GM19025 (cell line): Measurements from ENCODE around the gene IMPA2.
"Not testable (repeated sequence)": the region's sequence is repeated elsewhere in the genome, so short reads cannot be mapped to it uniquely, and the experiment has no call there.

Source experiments
- ATAC-seq: cut with Tn5 transposase; IDR thresholded peaks from one replicate; pipeline ENCODE4 v1.9.1; 2021; ENCODE audit warnings: mild to moderate bottlenecking, low read depth, moderate library complexity; ENCODE audit not compliant: unreplicated experiment

The IMPA2 gene

GRCh38 chr18:12021596-12021995 lies 40.3 kb downstream of the IMPA2 start:
- no peak for ATAC-seq

GRCh38 chr18:12023375-12023774 lies 42.1 kb downstream of the IMPA2 start:
- no peak for ATAC-seq

GRCh38 chr18:12026562-12026961 lies 45.3 kb downstream of the IMPA2 start:
- no peak for ATAC-seq

DNA sequence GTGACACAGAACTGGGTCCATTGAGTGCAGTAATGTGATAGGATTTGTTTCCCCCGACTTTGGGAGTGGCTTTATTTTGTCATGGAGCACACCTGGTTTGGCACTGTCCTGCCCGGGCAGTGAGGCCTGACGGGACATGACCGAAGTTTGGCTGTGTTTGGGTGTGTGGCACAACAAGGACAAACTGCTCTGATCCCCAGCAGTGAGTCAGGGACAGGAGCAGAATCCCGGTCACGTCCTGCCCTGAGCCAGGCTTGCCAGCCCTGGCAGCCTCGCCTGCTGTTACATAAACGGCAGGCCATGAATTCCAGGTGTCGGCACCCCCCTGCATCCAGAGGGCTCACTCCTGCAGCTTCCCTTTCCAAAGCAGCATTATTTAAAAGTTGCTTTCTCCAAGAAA lies 45.7 kb downstream of the IMPA2 start:
- no peak for ATAC-seq

- ATAC-seq: no peak
These were observed 46.2 kb downstream of the IMPA2 start for GRCh38 chr18:12027480-12027879.

DNA sequence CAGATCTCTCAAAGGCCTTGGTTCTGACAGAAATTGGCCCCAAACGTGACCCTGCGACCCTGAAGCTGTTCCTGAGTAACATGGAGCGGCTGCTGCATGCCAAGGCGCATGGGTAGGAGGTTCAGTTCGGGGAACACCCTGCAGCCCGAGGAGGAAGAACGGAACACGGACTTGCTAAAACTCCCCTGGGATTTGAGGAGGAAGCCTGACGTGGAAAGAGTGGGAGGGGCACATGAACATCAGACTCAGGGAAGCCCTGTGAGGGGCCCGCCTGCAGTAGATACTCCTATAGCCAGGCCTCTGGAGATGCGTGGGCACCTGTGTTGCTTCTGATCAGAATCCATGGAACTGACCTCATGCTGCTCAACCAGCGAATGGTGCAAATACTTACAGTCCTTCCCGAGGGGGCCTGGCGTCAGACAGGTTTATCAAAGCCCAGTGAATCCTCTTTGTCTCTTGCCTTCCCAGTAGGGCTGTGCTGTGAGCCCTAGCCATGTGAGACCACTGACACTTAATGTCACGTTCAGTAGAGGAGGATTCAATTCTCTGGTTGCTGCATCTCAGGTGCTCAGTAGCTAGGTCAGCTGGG lies 46.8 kb downstream of the IMPA2 start:
- ATAC-seq: no peak

DNA sequence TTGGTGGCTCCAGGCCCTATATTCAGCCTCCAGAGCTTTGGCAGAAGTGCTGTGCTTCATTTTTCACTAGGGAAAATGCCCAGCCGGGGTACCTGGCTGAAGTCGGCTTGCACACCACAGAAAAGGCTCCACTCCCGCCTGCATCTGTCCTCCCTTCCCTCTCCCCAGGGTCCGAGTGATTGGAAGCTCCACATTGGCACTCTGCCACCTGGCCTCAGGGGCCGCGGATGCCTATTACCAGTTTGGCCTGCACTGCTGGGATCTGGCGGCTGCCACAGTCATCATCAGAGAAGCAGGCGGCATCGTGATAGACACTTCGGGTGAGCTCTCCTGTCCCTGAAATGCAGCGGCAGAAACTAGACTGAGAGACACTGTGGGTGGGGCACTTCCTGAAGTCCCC lies 47.4 kb downstream of the IMPA2 start:
- no peak for ATAC-seq

GRCh38 chr18:12029786-12030584 lies 48.7 kb downstream of the IMPA2 start:
- ATAC-seq: no peak

DNA sequence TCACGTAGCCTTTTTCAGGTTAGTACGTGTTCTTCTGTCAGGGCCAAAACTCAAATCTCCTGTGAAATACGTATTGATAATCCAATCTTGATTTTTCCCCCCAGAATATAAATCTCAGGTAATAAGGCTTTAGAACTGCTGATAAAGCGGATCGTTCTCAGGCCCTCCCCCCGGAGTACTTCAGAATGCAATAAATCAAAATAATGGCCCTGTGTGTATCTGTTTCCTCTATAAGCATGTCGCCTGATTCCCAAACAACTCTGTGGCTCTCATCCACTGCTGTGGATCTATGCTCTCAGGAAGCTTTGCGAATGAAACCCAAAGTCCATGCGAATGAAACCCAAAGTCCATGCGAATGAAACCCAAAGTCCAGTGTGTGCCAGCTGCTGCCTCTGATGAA lies 49.4 kb downstream of the IMPA2 start:
- ATAC-seq: no peak

DNA sequence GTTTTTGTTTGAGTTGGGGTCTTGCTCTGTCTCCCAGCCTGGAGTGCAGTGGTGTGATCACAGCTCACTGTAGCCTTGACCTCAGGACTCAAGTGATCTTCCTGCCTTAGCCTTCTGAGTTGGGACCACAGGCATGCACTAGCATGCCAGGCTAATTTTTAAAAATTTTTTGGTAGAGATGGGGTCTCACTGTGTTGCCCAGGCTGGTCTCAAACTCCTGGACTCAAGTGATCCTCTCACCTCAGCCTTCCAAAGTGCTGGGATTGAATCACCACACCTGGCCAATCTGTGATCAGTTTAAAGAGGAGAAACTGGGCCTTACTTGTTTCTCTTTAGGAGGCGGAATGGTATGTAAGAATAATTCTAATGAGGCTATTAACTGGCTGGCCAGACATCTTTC lies 49.9 kb downstream of the IMPA2 start:
- no peak for ATAC-seq

GRCh38 chr18:12031846-12032245 lies 50.5 kb downstream of the IMPA2 start:
- no peak for ATAC-seq

DNA sequence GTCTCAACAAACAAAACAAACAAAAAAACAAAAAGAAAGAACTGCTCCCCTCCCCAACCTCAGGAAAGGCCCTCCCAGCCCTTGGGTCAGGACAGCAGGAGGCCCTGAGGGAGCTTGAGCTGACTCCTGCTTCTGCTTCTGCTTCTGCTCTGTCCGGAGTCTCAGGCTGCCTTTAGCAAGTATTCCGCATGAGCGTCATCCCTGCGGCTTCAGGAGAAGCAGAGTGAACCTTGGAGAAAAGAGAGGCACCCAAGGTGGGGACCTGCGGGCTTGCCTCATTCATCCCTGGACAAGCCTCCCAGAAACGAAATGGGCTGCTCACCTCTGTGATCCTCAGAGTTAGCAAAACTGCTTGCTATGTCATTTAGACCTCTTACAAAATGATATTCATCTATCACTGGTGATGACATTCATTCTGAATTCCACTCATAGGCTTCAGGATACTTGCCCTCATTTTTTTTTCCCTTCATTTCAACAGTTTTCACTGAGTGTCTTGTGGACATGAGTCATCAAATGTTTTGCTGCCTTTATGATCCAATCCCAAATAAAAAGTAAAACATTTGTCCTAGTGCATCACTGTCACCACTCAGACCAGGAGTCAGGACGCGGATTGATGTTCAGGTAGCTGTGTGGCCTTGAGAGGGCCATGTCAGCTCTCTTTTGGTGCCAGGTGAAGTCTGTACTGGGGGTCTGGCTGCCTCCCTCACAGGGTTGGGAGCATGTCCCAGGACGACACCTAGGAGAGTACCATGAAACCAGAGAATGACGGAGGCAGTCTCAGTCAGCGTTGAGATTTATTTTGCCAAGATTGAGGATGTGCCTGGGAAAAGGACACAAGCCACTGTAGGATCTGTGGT lies 51.7 kb downstream of the IMPA2 start:
- ATAC-seq: no peak

GRCh38 chr18:12033643-12034025 lies 52.3 kb downstream of the IMPA2 start:
- no peak for ATAC-seq

DNA sequence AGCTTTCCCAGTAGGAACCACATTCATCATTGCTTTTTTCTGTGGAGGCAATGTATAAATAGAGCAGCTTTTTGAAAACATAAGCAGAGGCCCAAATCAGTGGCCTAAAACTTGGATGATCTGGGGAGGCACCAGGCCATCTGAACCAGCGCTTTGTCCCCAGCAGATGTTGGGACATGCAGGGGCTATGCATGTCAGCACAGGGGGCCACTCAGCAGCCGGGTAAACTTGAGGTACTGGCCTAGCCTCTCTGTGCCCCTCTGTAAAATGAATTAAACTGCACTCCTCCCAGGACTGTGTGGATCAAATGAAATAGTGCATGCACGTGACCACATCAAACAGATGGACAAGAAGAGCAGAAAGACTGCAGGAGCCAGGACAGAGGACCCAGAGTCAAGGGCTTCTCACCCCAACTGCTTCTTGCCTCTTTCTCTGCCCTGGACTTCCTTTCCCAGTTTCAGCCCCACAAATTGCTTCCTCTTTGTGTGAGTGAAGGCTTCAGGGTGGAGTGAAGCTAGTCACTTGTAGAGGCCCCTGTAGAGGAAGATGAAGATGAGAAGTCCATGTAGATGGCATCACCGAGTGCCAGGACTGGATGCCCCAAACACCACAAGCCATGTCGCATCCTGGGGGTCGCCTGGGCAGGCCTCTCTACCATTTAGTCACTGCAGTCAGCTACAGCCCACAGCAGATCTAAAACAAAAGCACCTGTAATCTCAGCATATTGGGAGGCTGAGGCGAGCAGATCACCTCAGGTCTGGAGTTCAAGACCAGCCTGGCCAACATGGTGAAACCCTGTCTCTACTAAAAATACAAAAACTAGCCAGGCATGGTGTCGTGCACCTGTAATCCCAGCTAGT lies 53.2 kb downstream of the IMPA2 start:
- no peak for ATAC-seq

GRCh38 chr18:12035481-12035880 lies 54.2 kb downstream of the IMPA2 start:
- no peak for ATAC-seq

DNA sequence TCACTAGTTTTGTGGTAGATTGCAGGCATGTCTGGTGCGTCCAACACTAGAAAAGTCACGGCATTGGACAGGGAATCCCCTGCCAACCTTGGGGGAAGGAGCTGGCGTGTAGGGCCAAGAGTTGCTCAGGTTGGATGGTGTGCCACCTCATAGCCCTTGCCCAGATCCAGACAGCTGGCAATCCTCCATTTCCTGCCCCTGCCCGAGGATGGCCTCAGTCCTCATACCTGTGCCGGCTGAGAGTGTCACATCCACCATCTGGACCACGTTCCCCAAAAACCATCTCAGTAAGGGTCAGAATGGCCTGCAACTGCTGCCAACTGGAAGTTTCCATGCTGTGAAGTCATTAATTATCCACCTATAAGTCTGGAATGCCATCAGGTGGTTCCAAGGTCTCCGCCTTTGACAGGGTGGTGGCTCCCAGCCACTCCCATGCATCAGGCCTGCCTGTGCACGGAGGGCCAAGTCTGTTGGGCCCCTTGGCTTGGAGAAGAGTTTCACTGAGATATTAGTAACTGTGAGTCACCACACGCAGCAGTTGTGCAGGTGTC lies 55.0 kb downstream of the IMPA2 start:
- ATAC-seq: no peak

- ATAC-seq: no peak
These were observed 56.9 kb downstream of the IMPA2 start for GRCh38 chr18:12038082-12038638.

DNA sequence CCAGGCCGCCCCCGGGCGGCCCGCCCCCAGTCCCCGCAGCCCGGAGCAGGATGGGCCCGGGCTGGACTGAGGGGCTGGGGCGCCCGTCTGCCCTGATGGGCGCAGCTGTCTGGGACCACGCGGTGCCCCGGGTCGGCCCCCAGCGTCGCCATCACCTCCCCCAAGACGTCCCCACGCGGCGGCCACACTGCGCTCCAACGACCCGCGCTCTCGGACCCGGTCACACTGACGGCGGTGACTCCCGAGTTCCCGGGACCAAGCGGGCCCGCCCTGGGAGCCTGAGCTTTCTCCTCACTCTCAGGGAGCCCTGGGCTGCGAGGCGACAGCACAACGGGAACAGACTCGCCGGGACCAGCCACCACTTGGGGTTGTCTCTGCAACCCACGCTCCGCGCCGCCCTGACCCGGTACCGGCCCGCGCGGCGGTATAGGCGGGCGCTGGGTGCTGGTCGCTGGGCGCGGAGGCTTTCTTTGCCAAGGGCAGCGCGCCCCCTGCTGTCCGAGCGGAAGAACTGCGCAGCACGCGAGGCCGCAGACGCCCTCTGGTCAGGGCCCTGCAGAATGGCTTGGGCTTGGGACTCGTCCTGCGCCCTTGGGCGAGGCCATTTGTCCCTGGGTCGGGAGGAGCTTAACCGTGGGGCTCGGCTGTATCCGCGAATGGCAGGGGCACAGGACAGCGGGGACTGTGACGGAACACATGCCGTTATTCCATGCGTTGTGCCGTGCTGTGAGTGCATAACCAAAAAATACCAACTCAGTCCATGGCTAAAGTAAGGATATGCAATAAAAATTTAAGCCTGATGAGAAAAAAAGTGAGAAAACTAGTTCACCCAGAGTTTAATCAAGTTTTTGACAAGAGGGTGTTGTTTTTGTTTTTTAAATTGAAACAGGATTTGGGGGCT lies 57.6 kb downstream of the IMPA2 start:
- peak; percentile 76 for ATAC-seq

DNA sequence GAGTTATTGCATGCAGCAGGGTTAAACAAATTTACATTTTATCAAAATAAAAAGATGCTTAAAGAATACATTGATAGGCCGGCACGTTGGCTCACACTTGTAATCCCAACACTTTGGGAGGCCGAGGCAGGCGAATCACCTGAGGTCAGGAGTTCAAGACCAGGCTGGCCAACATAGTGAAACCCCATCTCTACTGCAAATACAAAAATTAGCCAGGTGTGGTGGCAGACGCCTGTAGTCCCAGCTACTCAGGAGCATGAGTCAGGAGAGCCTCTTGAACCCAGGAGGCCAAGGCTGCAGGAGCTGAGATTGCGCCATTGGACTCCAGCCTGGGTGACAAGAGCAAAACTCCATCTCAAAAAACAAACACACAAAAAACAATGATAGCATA lies 58.2 kb downstream of the IMPA2 start:
- ATAC-seq: not testable (repeated sequence)
